H1 (cell line): ENCODE data around the gene RREB1. TPM values are rescaled to one million over a fixed set of nuclear protein-coding genes. Genes with fewer than 3 reads are reported as not detected.

Experiments used
- CBX5 ChIP-seq: fragments of 300-800, 300-1000 bp; sonication (generic); IDR thresholded peaks from 2 replicates; pipeline ENCODE4 v1.7.1; 2016; ENCODE audit warnings: antibody characterized with exemption, low read length, low read depth
- CTBP2 ChIP-seq: IDR thresholded peaks from 2 replicates; pipeline ENCODE4 v1.7.0; 2011; ENCODE audit warnings: borderline replicate concordance, mild to moderate bottlenecking, moderate library complexity, mixed read lengths, low read length; ENCODE audit not compliant: insufficient read depth, insufficient read length
- EGR1 ChIP-seq: IDR thresholded peaks from 2 replicates; pipeline ENCODE4 v1.6.1; 2011; ENCODE audit warnings: low read depth, low read length, borderline replicate concordance
- HDAC2 ChIP-seq, 2 experiments: fragments of 300-600 bp in 1 of 2; sonication (generic) in 1 of 2; IDR thresholded peaks; 2 replicates each; pipeline ENCODE4 v1.6.1; 2011 to 2012; ENCODE audit warnings: low read depth in 2 of 2, low read length in 2 of 2, mild to moderate bottlenecking in 2 of 2, moderate library complexity in 2 of 2, borderline replicate concordance in 1 of 2, inconsistent platforms in 1 of 2
- RFX5 ChIP-seq: IDR thresholded peaks from 2 replicates; pipeline ENCODE4 v1.6.1; 2011; ENCODE audit warnings: low read depth, low read length, improper control_type of control experiment, borderline replicate concordance
- RXRA ChIP-seq: IDR thresholded peaks from 2 replicates; pipeline ENCODE4 v1.6.1; 2011; ENCODE audit warnings: low read depth, mild to moderate bottlenecking, low read length, moderate library complexity; ENCODE audit not compliant: insufficient read depth
- ZNF274 ChIP-seq: IDR thresholded peaks from 2 replicates; pipeline ENCODE4 v1.7.0; 2012; ENCODE audit warnings: low read length, borderline replicate concordance; ENCODE audit errors: extremely low read depth
- polyA plus RNA-seq, 7 experiments: library from polyadenylated mRNA; depleted of rRNA in 3 of 7; stranded (reverse) in 5 of 7; unstranded in 2 of 7; fragments of >200 nt in 5 of 7; fragments of 200-250 nt in 2 of 7; gene quantifications; 1 replicate in 5 of 7; 2 replicates in 1 of 7; 4 replicates in 1 of 7; pipeline versions ENCODE4 v1.2.1 to v1.2.3, GENCODE V29; 2011 to 2013; ENCODE audit warnings: missing spikeins in 2 of 7, mixed read lengths in 2 of 7
- total RNA-seq: library from RNA; stranded (reverse); fragmentation: NEBNext Ultra II Directional; extraction: Animal tissue kit (Norgen Biotek cat#: 25700); gene quantifications from 2 replicates; pipeline ENCODE4 v1.2.1, GENCODE V29; 2021
- TF ChIP-seq, protein P1 (sequence below): IDR thresholded peaks from 2 replicates; pipeline ENCODE4 v1.6.1; 2012; ENCODE audit warnings: inconsistent platforms

Gene RREB1
- total and polyA plus RNA-seq, 2 of the 8 experiments (the other 6 are each of a cell fraction or from before 2014, with no cell fraction given), result 3.9 to 34.7 TPM

DNA sequence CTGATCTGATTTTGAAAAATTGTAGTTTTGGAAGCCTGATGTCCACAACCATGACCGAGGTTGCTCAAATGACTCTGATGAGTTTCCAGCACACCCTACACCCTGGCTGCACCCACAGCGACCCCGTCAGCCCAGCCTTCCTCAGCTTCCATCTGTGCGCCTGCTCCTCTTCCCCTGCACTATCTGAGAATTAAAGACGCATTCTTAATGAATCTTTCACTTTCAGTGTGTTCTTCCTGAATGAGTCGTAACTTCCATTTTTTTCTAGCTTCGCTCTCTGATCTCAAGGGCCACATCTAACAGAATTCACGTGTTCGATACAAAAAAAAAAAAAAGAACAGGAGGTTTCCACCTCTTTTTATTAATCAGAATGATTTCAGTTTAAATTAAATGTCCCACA is 21.3 kb upstream of the RREB1 start (continued):
- no peak for TF ChIP-seq EGR1
- TF ChIP-seq, protein P1, sequence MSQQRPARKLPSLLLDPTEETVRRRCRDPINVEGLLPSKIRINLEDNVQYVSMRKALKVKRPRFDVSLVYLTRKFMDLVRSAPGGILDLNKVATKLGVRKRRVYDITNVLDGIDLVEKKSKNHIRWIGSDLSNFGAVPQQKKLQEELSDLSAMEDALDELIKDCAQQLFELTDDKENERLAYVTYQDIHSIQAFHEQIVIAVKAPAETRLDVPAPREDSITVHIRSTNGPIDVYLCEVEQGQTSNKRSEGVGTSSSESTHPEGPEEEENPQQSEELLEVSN, result no peak
- TF ChIP-seq CTBP2, result no peak
- no peak for TF ChIP-seq CBX5
- no peak for TF ChIP-seq RXRA
- no peak for TF ChIP-seq HDAC2 (IDR thresholded peaks at IDR 0.05; ENCODE audit: borderline replicate concordance in 1 of 2, low read depth in 2 of 2, low read length in 2 of 2)
- no peak for TF ChIP-seq ZNF274
- TF ChIP-seq RFX5, result no peak
